Small intestine (tissue), 7 donors: ENCODE results near the gene PLCB2. TPM values are rescaled to one million over a fixed set of nuclear protein-coding genes. Genes with fewer than 3 reads are reported as not detected.

Source experiments
- DNase-seq, 2 donors: peaks; one replicate each; pipeline versions ENCODE4 v3.0.0 to v3.0.0-alpha.2; 2013
- FAIRE-seq: peaks from 2 replicates; lab custom pipeline; 2012; peaks lifted over from hg19 to GRCh38; lab: Jason Lieb, UNC
- H3K27ac ChIP-seq, 3 donors: one replicate each; pipeline ENCODE4 v1.5.1; 2013; ENCODE audit warnings: low read length in 2 of 3, mild to moderate bottlenecking in 2 of 3, control low read depth in 1 of 3, inconsistent platforms in 1 of 3, low read depth in 1 of 3, moderate library complexity in 1 of 3
- H3K27me3 ChIP-seq, 3 donors: one replicate each; pipeline ENCODE4 v1.6.1; 2013; ENCODE audit warnings: low read length in 3 of 3, inconsistent platforms in 1 of 3; ENCODE audit not compliant: control insufficient read depth in 3 of 3, insufficient read depth in 3 of 3
- H3K36me3 ChIP-seq, 3 donors: one replicate each; pipeline ENCODE4 v1.6.1; 2013; ENCODE audit warnings: low read length in 3 of 3, inconsistent platforms in 1 of 3, low read depth in 1 of 3, mild to moderate bottlenecking in 1 of 3, moderate library complexity in 1 of 3; ENCODE audit not compliant: control insufficient read depth in 3 of 3, insufficient read depth in 2 of 3
- H3K4me1 ChIP-seq, 3 donors: one replicate each; pipeline ENCODE4 v1.6.1; 2013; ENCODE audit warnings: low read length in 2 of 3, inconsistent platforms in 1 of 3, low read depth in 1 of 3, mild to moderate bottlenecking in 1 of 3, moderate library complexity in 1 of 3; ENCODE audit not compliant: control insufficient read depth in 3 of 3, insufficient read depth in 2 of 3
- H3K4me3 ChIP-seq, 3 donors: one replicate each; pipeline ENCODE4 v1.5.1; 2013; ENCODE audit warnings: low read length in 3 of 3, control low read depth in 1 of 3, inconsistent platforms in 1 of 3, low read depth in 1 of 3, mild to moderate bottlenecking in 1 of 3, moderate library complexity in 1 of 3
- H3K9me3 ChIP-seq, 2 donors: one replicate each; pipeline ENCODE4 v1.6.1; 2013; ENCODE audit warnings: low read depth in 1 of 2, low read length in 1 of 2; ENCODE audit not compliant: control insufficient read depth in 2 of 2, insufficient read depth in 1 of 2
- WGBS, 3 donors: extraction: QIAGEN DNeasy Blood & Tissue Kit; methylation state at CpG; one replicate each; pipeline ENCODE4 v1.1.7; 2013; 5-methylcytosine and 5-hydroxymethylcytosine counted together
- polyA plus RNA-seq, 4 donors: library from polyadenylated mRNA; stranded (reverse) in 3 of 4; unstranded in 1 of 4; fragments of 200-250 nt in 3 of 4; fragments of 120-200 nt in 1 of 4; gene quantifications; one replicate each; pipeline versions ENCODE4 v1.2.1 to v1.2.3, GENCODE V29; 2013
- donor health status: healthy with polysubstance abuse.
- donor health status: control.
- donor health status: control.
- donor health status: Bipolar disorder and iron deficiency.
- donor health status: healthy.

The PLCB2 gene
- polyA plus RNA-seq, 4 donors: 5.6 to 11.4 (median 7.8) TPM

GRCh38 chr15:40281801-40282146, 26.0 kb downstream of the PLCB2 start:
- FAIRE-seq (no peak), DNase-seq (no peak)
- WGBS, 3 donors: 4 to 9% (median 5%) methylated on average over 30 to 51 of the region's 51 CpGs
- Histone ChIP-seq H3K4me1 (peaks cover 0 to 28% (median 0%) of the 10 kb centered on the region in 3 donors), H3K27ac (no peak overlapping the region), H3K36me3 (peaks cover 0 to 10% (median 0%) of the 10 kb centered on the region in 3 donors), H3K27me3 (peaks cover 9 to 79% (median 32%) of the 10 kb centered on the region in 3 donors), H3K9me3 (peaks cover 0 to 2% of the 10 kb centered on the region in 2 donors), H3K4me3 (peak overlapping the region in 1 of 3 donors; percentile 48)

GRCh38 chr15:40281057-40281800, 26.5 kb downstream of the PLCB2 start:
- Histone ChIP-seq H3K36me3 (peaks cover 0 to 14% (median 0%) of the 10 kb centered on the region in 3 donors), H3K4me3 (peak overlapping the region in 1 of 3 donors; percentile 48), H3K27me3 (peaks cover 9 to 74% (median 32%) of the 10 kb centered on the region in 3 donors), H3K27ac (no peak overlapping the region), H3K9me3 (peaks cover 0 to 2% of the 10 kb centered on the region in 2 donors), H3K4me1 (peaks cover 0 to 28% (median 0%) of the 10 kb centered on the region in 3 donors)
- DNase-seq: no peak
- no peak for FAIRE-seq
- 40 to 63% (median 46%) methylated on average over 35 to 43 of the region's 43 CpGs for WGBS, 3 donors

DNA sequence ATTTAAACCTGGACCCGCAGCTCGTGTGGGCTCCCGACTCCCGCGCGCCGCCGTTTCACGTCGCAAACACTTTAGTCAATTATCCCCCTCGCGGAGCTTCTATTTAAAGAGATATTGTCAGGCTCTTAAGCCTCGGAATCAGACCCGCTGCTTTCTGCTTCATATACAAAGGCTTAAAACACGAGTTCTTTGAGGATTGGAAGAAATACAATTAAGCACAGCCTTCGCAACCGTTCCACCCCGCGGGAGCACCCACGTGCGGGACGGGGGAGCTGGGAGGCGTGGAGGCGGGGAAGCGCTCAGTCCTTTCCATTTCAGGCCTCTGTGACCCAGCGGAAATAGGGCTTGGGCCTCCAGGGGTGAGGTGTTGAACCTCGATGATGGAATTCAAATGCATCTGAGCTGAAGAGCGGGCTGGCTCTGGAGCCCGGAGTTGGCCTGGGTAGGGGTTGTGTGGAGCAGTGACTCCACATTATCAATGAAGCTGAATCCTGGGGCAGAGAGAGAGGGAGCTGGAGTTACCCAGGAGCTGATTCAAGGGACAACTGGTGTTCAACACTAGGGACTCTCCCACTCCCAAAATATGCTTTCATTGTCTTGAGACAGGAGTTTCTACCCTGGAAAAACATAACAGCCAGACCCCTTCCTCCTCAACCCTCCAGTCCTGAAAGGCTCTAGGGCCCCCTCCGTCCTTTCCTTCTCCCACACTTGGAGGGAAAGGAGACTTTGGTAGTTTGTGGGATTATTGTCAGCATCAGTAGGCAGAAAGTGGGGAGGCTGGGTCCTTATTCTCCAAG, 27.3 kb downstream of the PLCB2 start:
- peaks cover 0 to 2% of the 10 kb centered on the region in 2 donors for H3K9me3 ChIP-seq
- peaks cover 0 to 28% (median 0%) of the 10 kb centered on the region in 3 donors for H3K4me1 ChIP-seq
- H3K36me3 ChIP-seq: peaks cover 0 to 19% (median 0%) of the 10 kb centered on the region in 3 donors
- 19 to 48% (median 43%) methylated on average over 30 of the region's 30 CpGs for WGBS, 3 donors
- peaks cover 9 to 66% (median 32%) of the 10 kb centered on the region in 3 donors for H3K27me3 ChIP-seq
- DNase-seq (no peak), FAIRE-seq (no peak)
- H3K4me3 ChIP-seq: no peak overlapping the region
- no peak overlapping the region for H3K27ac ChIP-seq

DNA sequence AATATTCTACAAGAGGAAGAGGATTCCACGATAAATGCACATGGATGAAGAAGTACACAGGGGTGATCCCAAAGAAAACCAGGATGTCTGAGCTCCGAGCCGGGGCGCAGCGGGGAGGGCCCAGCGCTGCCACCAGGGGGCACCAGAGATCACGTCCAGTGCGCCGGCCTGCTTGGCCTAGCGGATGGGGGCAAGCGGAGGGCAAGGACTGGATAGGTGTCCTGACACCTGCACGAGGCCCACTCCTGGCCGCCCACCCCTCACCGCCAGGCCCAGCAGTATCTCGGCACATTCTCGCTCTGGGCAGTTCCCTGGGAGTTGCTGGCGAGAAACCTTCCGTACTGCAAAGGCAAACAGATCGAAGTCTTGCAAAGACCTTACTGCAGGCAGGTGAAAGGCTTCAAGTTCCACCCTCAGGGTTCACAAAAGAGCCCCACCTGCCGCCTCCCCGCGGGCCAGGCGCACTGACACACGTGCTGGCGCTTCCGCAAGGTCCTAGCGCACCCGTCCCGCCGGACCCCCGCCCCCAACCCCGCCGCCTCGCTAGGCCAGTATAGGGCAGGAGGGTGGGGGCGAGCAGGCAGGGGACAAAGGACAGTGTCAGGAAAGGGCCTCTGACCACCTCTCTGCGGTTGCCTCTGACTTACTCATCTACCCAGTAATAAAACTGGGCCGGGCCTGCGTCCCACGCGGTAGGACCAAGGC, 28.1 kb downstream of the PLCB2 start:
- Histone ChIP-seq H3K36me3 (peaks cover 0 to 20% (median 0%) of the 10 kb centered on the region in 3 donors), H3K27ac (no peak overlapping the region), H3K4me1 (peaks cover 0 to 28% (median 0%) of the 10 kb centered on the region in 3 donors), H3K9me3 (peaks cover 0 to 2% of the 10 kb centered on the region in 2 donors), H3K4me3 (no peak overlapping the region), H3K27me3 (peaks cover 9 to 58% (median 32%) of the 10 kb centered on the region in 3 donors)
- 3 to 19% (median 18%) methylated on average over 30 to 40 of the region's 40 CpGs for WGBS, 3 donors
- FAIRE-seq (no peak), DNase-seq (peak; percentile 58 to 83)

DNA sequence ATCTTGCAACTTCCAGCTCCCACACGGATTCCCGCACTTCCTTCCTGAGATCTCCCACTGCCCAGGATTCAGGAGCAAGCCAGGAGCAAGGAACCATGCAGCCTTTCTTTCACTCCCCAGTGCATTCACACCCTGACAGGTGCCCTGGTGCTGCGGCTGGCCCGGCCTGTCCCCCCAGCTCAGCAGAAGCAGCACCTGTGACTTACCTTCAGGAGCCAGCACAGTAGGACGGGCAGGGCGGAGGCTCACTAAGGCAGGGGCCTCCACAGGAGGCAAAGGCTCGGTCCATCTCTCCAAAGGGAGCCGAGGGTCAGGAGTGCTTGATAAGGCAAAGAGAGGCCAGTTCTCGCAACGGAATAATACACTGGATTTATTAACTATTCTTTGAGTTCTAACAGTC, 29.7 kb downstream of the PLCB2 start:
- H3K27me3 ChIP-seq: peaks cover 9 to 43% (median 29%) of the 10 kb centered on the region in 3 donors
- H3K36me3 ChIP-seq: peaks cover 0 to 35% (median 0%) of the 10 kb centered on the region in 3 donors
- H3K9me3 ChIP-seq: peaks cover 0 to 2% of the 10 kb centered on the region in 2 donors
- H3K27ac ChIP-seq: no peak overlapping the region
- DNase-seq (no peak), FAIRE-seq (no peak)
- WGBS, 3 donors: 59 to 74% (median 69%) methylated on average over 9 to 10 of the region's 10 CpGs
- H3K4me1 ChIP-seq: peaks cover 0 to 21% (median 0%) of the 10 kb centered on the region in 3 donors
- no peak overlapping the region for H3K4me3 ChIP-seq

DNA sequence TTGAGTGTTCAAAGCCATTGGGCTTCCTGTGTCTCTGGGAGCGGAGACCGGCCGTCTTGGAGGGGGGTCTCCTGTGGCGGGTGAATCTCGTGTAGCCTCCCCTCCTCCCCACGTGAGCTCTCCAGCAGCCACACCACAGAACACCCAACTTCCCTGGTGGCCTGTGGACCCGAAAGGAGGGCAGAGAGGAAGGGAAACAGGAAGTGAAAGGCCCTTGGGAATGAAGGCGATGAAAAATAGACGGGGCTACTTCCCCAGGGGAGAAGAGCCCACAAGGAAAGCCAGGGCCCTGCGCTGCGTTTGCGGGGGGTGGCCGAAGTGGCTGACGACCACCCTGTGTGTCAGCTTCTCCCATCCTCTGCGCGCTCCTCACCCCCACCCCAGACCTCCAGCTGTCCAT, 30.3 kb downstream of the PLCB2 start:
- Histone ChIP-seq H3K27me3 (peaks cover 7 to 37% (median 29%) of the 10 kb centered on the region in 3 donors), H3K36me3 (peaks cover 0 to 41% (median 0%) of the 10 kb centered on the region in 3 donors), H3K27ac (no peak overlapping the region), H3K4me1 (peaks cover 0 to 20% (median 0%) of the 10 kb centered on the region in 3 donors), H3K4me3 (no peak overlapping the region), H3K9me3 (peaks cover 0 to 2% of the 10 kb centered on the region in 2 donors)
- 44 to 81% (median 65%) methylated on average over 15 to 16 of the region's 16 CpGs for WGBS, 3 donors
- FAIRE-seq: no peak
- DNase-seq: no peak

DNA sequence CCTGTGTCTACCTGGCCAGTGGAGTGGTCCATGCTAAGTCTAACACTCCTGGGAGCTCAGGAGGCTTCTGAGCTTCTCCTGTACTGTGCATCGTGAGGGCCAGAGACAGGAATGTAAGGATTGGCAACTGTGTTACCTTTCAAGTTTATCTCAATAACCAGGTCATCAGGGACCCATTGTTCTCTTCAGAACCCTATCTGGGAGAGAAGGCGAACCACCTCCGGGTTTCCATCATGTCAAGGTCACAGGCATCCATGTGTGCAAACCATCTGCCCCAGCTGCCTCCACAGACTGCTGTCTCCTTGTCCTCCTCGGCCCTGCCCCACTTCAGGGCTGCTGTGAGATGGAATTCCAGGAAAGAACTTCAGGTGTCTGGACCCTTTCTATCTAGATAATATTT, 30.8 kb downstream of the PLCB2 start:
- H3K27ac ChIP-seq: no peak overlapping the region
- peaks cover 0 to 46% (median 0%) of the 10 kb centered on the region in 3 donors for H3K36me3 ChIP-seq
- 51 to 68% (median 62%) methylated on average over 4 of the region's 4 CpGs for WGBS, 3 donors
- H3K4me1 ChIP-seq: peaks cover 0 to 20% (median 0%) of the 10 kb centered on the region in 3 donors
- DNase-seq (no peak), FAIRE-seq (no peak)
- peaks cover 0 to 2% of the 10 kb centered on the region in 2 donors for H3K9me3 ChIP-seq
- no peak overlapping the region for H3K4me3 ChIP-seq
- peaks cover 2 to 33% (median 24%) of the 10 kb centered on the region in 3 donors for H3K27me3 ChIP-seq
